HG02840 (cell line): ENCODE results near the gene FAM47E.
"Not testable (repeated sequence)": the region's sequence is repeated elsewhere in the genome, so short reads cannot be mapped to it uniquely, and the experiment has no call there.

Source experiments
- ATAC-seq: cut with Tn5 transposase; IDR thresholded peaks from one replicate; pipeline ENCODE4 v1.9.1; 2021; ENCODE audit warnings: mild to moderate bottlenecking, moderate library complexity, moderate number of reproducible peaks; ENCODE audit not compliant: unreplicated experiment, low FRiP score

The FAM47E gene

GRCh38 chr4:76224171-76224570 lies 27.4 kb upstream of the FAM47E start:
- ATAC-seq = no peak

- ATAC-seq = no peak
These were observed 25.1 kb upstream of the FAM47E start for GRCh38 chr4:76226418-76226817.

GRCh38 chr4:76232681-76233080 lies 18.8 kb upstream of the FAM47E start:
- ATAC-seq = no peak

- no peak for ATAC-seq
These were observed 18.4 kb upstream of the FAM47E start for GRCh38 chr4:76233083-76233482.

GRCh38 chr4:76233529-76233928 lies 18.0 kb upstream of the FAM47E start:
- no peak for ATAC-seq

GRCh38 chr4:76233967-76234678 lies 17.4 kb upstream of the FAM47E start:
- ATAC-seq = no peak

GRCh38 chr4:76234679-76235044 lies 16.9 kb upstream of the FAM47E start:
- ATAC-seq = no peak

- no peak for ATAC-seq
These were observed 16.1 kb upstream of the FAM47E start for GRCh38 chr4:76235407-76235806.

- no peak for ATAC-seq
These were observed 15.6 kb upstream of the FAM47E start for GRCh38 chr4:76235915-76236314.

GRCh38 chr4:76238236-76238635 lies 13.3 kb upstream of the FAM47E start:
- no peak for ATAC-seq

- no peak for ATAC-seq
These were observed 12.8 kb upstream of the FAM47E start for GRCh38 chr4:76238701-76239100.

GRCh38 chr4:76240236-76240635 lies 11.3 kb upstream of the FAM47E start:
- ATAC-seq = no peak

GRCh38 chr4:76243877-76244276 lies 7.6 kb upstream of the FAM47E start:
- not testable (repeated sequence) for ATAC-seq

GRCh38 chr4:76246025-76246424 lies 5.5 kb upstream of the FAM47E start:
- no peak for ATAC-seq

- ATAC-seq = no peak
These were observed 4.7 kb upstream of the FAM47E start for GRCh38 chr4:76246852-76247251.

- ATAC-seq = no peak
These were observed 559 bp upstream of the FAM47E start for GRCh38 chr4:76250962-76251361.

GRCh38 chr4:76252271-76252653 lies 741 bp downstream of the FAM47E start:
- ATAC-seq = no peak

- ATAC-seq = no peak
These were observed 2.0 kb downstream of the FAM47E start for GRCh38 chr4:76253511-76253910.

- ATAC-seq = no peak
These were observed 4.5 kb downstream of the FAM47E start for GRCh38 chr4:76256032-76256431.

GRCh38 chr4:76256968-76257367 lies 5.4 kb downstream of the FAM47E start:
- no peak for ATAC-seq

GRCh38 chr4:76257824-76258223 lies 6.3 kb downstream of the FAM47E start:
- ATAC-seq = no peak

GRCh38 chr4:76260571-76260970 lies 9.1 kb downstream of the FAM47E start:
- no peak for ATAC-seq
